GOT3 (cell line): Measurements from ENCODE around the gene PRUNE2.

ENCODE experiments used
- DNase-seq: peaks from one replicate; lab custom pipeline; 2025; ENCODE audit warnings: mixed read lengths; lab: John Stamatoyannopoulos, UW

Gene PRUNE2

DNA sequence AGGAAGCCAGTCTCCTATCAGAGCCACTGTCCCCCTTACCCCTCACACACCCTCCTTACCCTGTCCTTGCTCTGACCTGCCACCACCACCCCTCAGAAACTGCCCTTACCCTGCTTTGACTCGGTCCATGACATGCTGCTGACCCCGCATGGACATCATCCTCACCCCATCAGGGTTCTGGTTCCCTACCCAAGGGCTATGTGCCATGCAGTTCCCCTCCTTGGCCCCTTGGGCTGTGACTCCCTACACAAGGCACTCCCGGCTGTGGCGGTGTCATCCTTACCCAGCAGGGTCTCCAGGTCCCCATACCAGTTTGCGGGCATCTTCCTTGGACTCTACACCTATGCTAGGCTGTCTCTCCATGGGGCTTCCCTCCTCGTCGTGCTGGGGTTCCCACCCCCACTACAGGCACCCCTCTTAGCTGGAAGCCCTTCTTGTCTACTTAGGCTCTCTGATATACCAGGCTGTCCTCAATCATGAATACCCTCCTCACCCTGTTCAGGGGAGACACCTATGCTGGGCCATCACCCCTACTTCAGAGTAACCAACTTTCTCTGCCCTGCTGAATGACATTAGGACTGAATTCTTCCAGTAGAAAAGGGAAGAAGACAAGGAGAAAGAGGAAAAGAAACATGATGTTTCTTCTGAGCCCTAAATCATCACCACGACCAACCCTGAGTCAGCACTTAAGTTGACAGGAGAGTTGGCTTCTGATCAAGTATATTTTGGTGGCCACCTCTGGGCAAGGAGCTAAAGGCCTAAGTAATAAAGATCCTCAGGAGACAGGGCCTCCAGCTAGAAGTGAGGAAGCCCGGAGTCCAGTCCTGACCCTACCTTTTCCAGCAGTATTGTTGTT is 331.8 kb downstream of the PRUNE2 start:
- DNase-seq = no peak

GRCh38 chr9:76573408-76573807 is 332.5 kb downstream of the PRUNE2 start:
- no peak for DNase-seq

DNA sequence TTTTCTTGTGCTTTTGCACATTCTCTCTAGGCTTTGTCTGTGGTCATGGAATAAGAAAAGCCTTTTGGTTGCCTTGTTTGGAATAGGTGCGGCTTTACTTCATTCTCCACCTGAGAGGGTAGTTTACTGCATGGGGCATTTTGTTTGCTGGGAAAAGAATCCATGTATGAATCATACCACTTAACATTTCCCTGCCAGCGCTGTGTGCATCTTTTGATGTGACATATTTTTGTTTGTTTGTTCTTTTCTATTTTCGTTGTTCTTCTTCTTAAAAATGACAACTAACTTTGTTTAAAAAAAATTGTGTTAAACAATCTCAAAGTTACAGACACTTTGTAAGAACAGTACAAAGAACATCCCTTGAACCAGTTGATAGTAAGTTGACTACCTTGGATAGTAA is 333.8 kb downstream of the PRUNE2 start:
- no peak for DNase-seq

- no peak for DNase-seq
Observed at GRCh38 chr9:76571743-76572146, 334.2 kb downstream of the PRUNE2 start.

DNA sequence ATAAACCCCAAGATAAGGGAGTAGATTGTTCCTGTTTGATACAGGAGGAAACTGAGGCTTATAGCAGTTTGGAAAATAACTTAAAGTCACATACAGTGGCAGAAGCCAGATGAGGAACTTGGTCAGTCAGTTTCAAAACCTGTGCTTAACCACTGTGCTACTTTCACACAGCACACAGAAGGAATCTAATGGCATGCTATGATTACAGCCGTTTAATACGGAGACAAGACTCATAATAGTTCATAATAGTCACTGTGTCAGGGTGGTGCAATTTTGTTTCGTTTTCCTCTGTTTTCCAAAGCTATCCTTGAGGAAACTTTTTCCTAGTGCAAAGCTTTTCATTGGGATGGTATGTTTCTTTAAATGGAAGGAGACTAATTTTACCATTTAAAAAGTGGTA is 334.6 kb downstream of the PRUNE2 start:
- DNase-seq = no peak

- no peak for DNase-seq
Observed at GRCh38 chr9:76570826-76571225, 335.1 kb downstream of the PRUNE2 start.

- no peak for DNase-seq
Observed at GRCh38 chr9:76567086-76567485, 338.8 kb downstream of the PRUNE2 start.

DNA sequence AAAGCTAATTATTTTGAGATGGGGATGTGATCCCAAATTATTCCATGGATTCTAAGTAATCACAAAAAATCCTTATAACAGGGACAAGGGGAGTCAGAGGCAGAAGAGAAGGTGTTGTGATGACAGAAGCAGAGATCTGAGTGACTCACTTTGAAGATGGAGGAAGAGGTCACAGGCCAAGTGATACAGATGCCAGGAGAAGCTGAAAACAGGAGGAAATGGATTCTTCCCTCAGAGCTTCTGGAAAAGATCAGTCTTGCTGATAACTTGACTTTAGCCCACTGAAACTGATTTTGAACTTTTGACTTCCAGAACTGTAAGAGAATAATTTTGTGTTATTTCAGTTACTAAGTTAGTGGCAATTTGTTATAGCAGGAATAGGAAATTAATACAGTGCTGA is 341.6 kb downstream of the PRUNE2 start:
- no peak for DNase-seq

DNA sequence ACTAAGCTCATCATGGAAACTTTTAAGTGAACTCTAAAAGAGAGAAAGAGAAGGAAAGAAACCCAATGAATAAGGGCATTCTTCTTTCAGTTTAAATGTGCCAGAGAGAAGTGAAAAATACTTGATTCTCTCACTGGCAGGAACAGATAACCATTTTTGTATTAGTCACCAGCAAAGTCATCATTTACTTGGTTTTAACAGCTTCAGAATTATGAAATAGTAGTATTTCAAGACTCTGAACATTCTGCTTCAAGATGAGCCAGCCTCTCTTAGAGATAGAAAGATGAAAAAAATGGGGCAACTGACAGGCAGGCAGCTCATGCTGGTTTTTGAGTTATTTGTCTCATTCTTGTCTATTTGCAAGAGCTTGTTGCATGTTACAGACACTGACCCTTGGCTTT is 343.4 kb downstream of the PRUNE2 start:
- no peak for DNase-seq

DNA sequence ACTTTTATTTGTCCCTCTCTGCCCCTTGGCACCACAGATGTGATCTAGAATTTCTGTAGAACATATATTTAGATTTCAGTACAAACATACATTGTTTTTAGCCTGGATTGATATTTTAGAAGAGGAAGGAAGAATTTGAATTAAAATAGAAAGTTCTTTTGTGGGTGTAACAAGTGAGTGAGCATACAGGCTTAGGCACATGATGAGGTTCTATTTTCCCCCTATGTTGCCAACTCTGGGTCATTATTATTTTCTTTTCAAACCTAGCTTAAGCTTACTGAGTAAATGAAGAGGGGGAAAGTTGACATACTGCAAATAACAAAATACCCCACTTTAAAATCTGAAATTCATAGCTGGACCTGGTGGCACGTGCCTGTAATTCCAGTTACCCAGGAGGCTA is 344.0 kb downstream of the PRUNE2 start:
- no peak for DNase-seq
